ENCODE measurements around the gene SPAG17. TPM values are rescaled to one million over a fixed set of nuclear protein-coding genes. Genes with fewer than 3 reads are reported as not detected.

SPAG17 gene
- total and polyA plus RNA-seq, 2 of the 13 experiments (the other 11 are each of a cell fraction or from before 2014, with no cell fraction given) = not detected

DNA sequence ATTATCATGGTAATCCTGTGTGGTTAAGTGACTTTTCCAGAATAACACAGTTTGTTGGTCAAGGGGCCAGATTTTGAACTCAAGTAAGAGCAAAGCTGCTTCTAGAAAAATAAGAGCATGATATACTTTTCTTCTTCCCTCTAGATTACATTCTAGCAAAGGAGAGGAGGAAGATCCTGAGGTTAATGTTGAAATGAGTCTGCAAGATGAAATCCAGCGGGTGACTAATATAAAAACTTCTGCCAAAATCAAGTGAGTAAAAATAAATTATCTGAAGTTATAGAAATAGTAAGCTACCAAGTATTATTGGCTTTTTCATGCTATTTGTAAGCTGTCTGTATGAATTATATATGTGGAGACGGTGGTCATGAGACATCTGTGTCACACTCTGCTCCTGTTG lies 242.7 kb downstream of the SPAG17 start:
- POLR2A ChIA-PET = interaction anchor here (1.1 kb wide), 1 partner anchor 13 kb away, joined by 5 read pairs; the partner anchor contains the start of genes GDAP2 and WDR3
- no peak for TF ChIP-seq ZNF619 (CRISPR knock-in tag; IDR thresholded peaks at IDR 0.05)
- TF ChIP-seq HOXA3 (CRISPR knock-in tag; IDR thresholded peaks at IDR 0.05) = no peak
- TF ChIP-seq, protein P1, sequence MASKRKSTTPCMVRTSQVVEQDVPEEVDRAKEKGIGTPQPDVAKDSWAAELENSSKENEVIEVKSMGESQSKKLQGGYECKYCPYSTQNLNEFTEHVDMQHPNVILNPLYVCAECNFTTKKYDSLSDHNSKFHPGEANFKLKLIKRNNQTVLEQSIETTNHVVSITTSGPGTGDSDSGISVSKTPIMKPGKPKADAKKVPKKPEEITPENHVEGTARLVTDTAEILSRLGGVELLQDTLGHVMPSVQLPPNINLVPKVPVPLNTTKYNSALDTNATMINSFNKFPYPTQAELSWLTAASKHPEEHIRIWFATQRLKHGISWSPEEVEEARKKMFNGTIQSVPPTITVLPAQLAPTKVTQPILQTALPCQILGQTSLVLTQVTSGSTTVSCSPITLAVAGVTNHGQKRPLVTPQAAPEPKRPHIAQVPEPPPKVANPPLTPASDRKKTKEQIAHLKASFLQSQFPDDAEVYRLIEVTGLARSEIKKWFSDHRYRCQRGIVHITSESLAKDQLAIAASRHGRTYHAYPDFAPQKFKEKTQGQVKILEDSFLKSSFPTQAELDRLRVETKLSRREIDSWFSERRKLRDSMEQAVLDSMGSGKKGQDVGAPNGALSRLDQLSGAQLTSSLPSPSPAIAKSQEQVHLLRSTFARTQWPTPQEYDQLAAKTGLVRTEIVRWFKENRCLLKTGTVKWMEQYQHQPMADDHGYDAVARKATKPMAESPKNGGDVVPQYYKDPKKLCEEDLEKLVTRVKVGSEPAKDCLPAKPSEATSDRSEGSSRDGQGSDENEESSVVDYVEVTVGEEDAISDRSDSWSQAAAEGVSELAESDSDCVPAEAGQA (IDR thresholded peaks at IDR 0.05; ENCODE audit: low read depth) = no peak
- TF ChIP-seq, protein P1 (CRISPR knock-in tag; IDR thresholded peaks at IDR 0.05; ENCODE audit: borderline replicate concordance) = no peak
- TF ChIP-seq SETDB1 (CRISPR knock-in tag; IDR thresholded peaks at IDR 0.05; ENCODE audit: borderline replicate concordance) = no peak
- TF ChIP-seq, protein P2, sequence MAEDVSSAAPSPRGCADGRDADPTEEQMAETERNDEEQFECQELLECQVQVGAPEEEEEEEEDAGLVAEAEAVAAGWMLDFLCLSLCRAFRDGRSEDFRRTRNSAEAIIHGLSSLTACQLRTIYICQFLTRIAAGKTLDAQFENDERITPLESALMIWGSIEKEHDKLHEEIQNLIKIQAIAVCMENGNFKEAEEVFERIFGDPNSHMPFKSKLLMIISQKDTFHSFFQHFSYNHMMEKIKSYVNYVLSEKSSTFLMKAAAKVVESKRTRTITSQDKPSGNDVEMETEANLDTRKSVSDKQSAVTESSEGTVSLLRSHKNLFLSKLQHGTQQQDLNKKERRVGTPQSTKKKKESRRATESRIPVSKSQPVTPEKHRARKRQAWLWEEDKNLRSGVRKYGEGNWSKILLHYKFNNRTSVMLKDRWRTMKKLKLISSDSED (CRISPR knock-in tag; IDR thresholded peaks at IDR 0.05) = no peak
- TF ChIP-seq, protein P3, sequence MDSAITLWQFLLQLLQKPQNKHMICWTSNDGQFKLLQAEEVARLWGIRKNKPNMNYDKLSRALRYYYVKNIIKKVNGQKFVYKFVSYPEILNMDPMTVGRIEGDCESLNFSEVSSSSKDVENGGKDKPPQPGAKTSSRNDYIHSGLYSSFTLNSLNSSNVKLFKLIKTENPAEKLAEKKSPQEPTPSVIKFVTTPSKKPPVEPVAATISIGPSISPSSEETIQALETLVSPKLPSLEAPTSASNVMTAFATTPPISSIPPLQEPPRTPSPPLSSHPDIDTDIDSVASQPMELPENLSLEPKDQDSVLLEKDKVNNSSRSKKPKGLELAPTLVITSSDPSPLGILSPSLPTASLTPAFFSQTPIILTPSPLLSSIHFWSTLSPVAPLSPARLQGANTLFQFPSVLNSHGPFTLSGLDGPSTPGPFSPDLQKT (CRISPR knock-in tag; IDR thresholded peaks at IDR 0.05; ENCODE audit: borderline replicate concordance) = no peak
- TF ChIP-seq POGZ (CRISPR knock-in tag; IDR thresholded peaks at IDR 0.05) = no peak
- TF ChIP-seq IKZF4 (CRISPR knock-in tag; IDR thresholded peaks at IDR 0.05; ENCODE audit: borderline replicate concordance, low read depth, not compliant biosample characterization) = no peak
- TF ChIP-seq, protein P4, sequence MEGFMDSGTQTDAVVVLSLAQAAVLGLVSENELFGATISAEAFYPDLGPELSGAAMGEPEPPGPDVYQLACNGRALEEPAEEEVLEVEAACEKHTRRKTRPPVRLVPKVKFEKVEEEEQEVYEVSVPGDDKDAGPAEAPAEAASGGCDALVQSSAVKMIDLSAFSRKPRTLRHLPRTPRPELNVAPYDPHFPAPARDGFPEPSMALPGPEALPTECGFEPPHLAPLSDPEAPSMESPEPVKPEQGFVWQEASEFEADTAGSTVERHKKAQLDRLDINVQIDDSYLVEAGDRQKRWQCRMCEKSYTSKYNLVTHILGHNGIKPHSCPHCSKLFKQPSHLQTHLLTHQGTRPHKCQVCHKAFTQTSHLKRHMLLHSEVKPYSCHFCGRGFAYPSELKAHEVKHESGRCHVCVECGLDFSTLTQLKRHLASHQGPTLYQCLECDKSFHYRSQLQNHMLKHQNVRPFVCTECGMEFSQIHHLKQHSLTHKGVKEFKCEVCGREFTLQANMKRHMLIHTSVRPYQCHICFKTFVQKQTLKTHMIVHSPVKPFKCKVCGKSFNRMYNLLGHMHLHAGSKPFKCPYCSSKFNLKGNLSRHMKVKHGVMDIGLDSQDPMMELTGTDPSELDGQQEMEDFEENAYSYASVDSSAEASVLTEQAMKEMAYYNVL (CRISPR knock-in tag; IDR thresholded peaks at IDR 0.05; ENCODE audit: borderline replicate concordance) = no peak
- no peaks in the 10 kb centered on the region for H4K20me1 ChIP-seq (ENCODE audit: insufficient read depth, low read length)
- no peaks in the 10 kb centered on the region for H3K4me1 ChIP-seq (ENCODE audit: insufficient read depth, low read length)
- H3K79me2 ChIP-seq (ENCODE audit: insufficient read depth, low read length) = no peaks in the 10 kb centered on the region
- no TSS peak for BruUV-seq (replicated peaks)
- ATAC-seq (no peak), FAIRE-seq (no peak), DNase-seq (ENCODE audit: low spot score) (no peak)
- no peak overlapping the region for H2AFZ ChIP-seq (ENCODE audit: low read length)
- no peak overlapping the region for H3K27ac ChIP-seq (ENCODE audit: extremely low read length, insufficient read depth, low read length)
- H3K27me3 ChIP-seq (ENCODE audit: control insufficient read depth in 1 of 2, insufficient read depth in 2 of 2, low read length in 2 of 2) = no peaks in the 10 kb centered on the region
- H3K4me2 ChIP-seq (ENCODE audit: low read depth, low read length) = no peak overlapping the region
- CTCF ChIA-PET (ENCODE audit: low intra/inter-chr PET ratio, low total read pairs) = no interaction called here
- no peak overlapping the region for H3K9ac ChIP-seq (ENCODE audit: insufficient read depth, low read depth, low read length)
- 99% methylated on average over 2 of the region's 2 CpGs for whole genome bisulfite sequencing (ENCODE audit: low lambda C conversion rate)
- in situ Hi-C loops (cut with HindIII; ENCODE audit: extremely low pct_ligation_motif_present, low pct_unique_long_range_greater_than_20kb) (no loop called here), intact Hi-C loops (cut with micrococcal nuclease; ENCODE audit: unreplicated experiment) (no loop called here)
- no peaks in the 10 kb centered on the region for H3K9me3 ChIP-seq (ENCODE audit: low read length)
- no peak overlapping the region for H3K4me3 ChIP-seq (replicated peaks in 1 of 3; ENCODE audit: insufficient read depth in 1 of 3, low read depth in 2 of 3, low read length in 3 of 3)
- H3K36me3 ChIP-seq (replicated peaks in 1 of 2; ENCODE audit: control insufficient read depth in 1 of 2, insufficient read depth in 2 of 2, low read length in 2 of 2) = peaks cover 19 to 88% of the 10 kb centered on the region in 2 experiments
